GM19238 (cell line): ENCODE data around the gene CCDC14.
"Not testable (repeated sequence)": the region's sequence is repeated elsewhere in the genome, so short reads cannot be mapped to it uniquely, and the experiment has no call there.

Experiments
- DNase-seq: peaks from one replicate; pipeline ENCODE4 v3.0.0; 2011; ENCODE audit warnings: low spot score; ENCODE audit not compliant: insufficient read length

The CCDC14 gene

GRCh38 chr3:123960781-123961507 lies at the start of gene CCDC14:
TSS of gene CCDC14 (minus strand) at chr3:123961229. CDS start at chr3:123961173, 56 bp downstream.
- DNase-seq = peak; percentile 56

GRCh38 chr3:124008321-124008720 lies 47.3 kb upstream of the CCDC14 start:
- DNase-seq = not testable (repeated sequence)

GRCh38 chr3:124007186-124007585 lies 46.2 kb upstream of the CCDC14 start:
- no peak for DNase-seq

- not testable (repeated sequence) for DNase-seq
These were observed 41.5 kb upstream of the CCDC14 start for GRCh38 chr3:124002405-124003079.

- not testable (repeated sequence) for DNase-seq
These were observed 40.3 kb upstream of the CCDC14 start for GRCh38 chr3:124001366-124001765.

- DNase-seq = no peak
These were observed 36.5 kb upstream of the CCDC14 start for GRCh38 chr3:123997543-123997942.

GRCh38 chr3:123993818-123994217 lies 32.8 kb upstream of the CCDC14 start:
- DNase-seq = no peak

GRCh38 chr3:123991730-123992588 lies 30.9 kb upstream of the CCDC14 start, which contains the start of gene ROPN1:
TSS of gene ROPN1 (minus strand) at chr3:123992124. CDS start at chr3:123980481, 11,643 bp downstream.
- not testable (repeated sequence) for DNase-seq

- no peak for DNase-seq
These were observed 25.4 kb upstream of the CCDC14 start for GRCh38 chr3:123986427-123986826.

GRCh38 chr3:123984957-123985356 lies 23.9 kb upstream of the CCDC14 start:
- DNase-seq = no peak

GRCh38 chr3:123984350-123984749 lies 23.3 kb upstream of the CCDC14 start:
- DNase-seq = no peak

- DNase-seq = not testable (repeated sequence)
These were observed 20.3 kb upstream of the CCDC14 start for GRCh38 chr3:123981317-123981716.

GRCh38 chr3:123980539-123980938 lies 19.5 kb upstream of the CCDC14 start:
- DNase-seq = no peak

- DNase-seq = not testable (repeated sequence)
These were observed 18.8 kb upstream of the CCDC14 start for GRCh38 chr3:123979525-123980501.

GRCh38 chr3:123976904-123977303 lies 15.9 kb upstream of the CCDC14 start:
- not testable (repeated sequence) for DNase-seq

- DNase-seq = not testable (repeated sequence)
These were observed 15.3 kb upstream of the CCDC14 start for GRCh38 chr3:123976181-123976898.

GRCh38 chr3:123975030-123975429 lies 14.0 kb upstream of the CCDC14 start:
- DNase-seq = not testable (repeated sequence)

- DNase-seq = no peak
These were observed 10.4 kb upstream of the CCDC14 start for GRCh38 chr3:123971406-123971805.

GRCh38 chr3:123967260-123967659 lies 6.2 kb upstream of the CCDC14 start:
- DNase-seq = not testable (repeated sequence)

- DNase-seq = not testable (repeated sequence)
These were observed 5.8 kb upstream of the CCDC14 start for GRCh38 chr3:123966799-123967198.
